Kidney (tissue), 14 donors: Measurements from ENCODE around the gene THBD. TPM values are rescaled to one million over a fixed set of nuclear protein-coding genes. Genes with fewer than 3 reads are reported as not detected.

ENCODE experiments used
- DNase-seq, 5 donors: peaks; one replicate each; pipeline ENCODE4 v3.0.0-alpha.2; 2013 to 2020
- FAIRE-seq: peaks from 2 replicates; lab custom pipeline; 2012; peaks lifted over from hg19 to GRCh38; lab: Jason Lieb, UNC
- H3K27ac ChIP-seq, 2 donors: one replicate each; pipeline ENCODE4 v1.7.0; 2013; ENCODE audit warnings: low read depth in 2 of 2, low read length in 2 of 2, inconsistent platforms in 1 of 2
- H3K27me3 ChIP-seq: one replicate; pipeline ENCODE4 v1.7.1; 2013; ENCODE audit warnings: low read length, inconsistent platforms; ENCODE audit not compliant: control insufficient read depth, insufficient read depth
- H3K36me3 ChIP-seq, 3 donors: one replicate each; pipeline versions ENCODE4 v1.7.0 to v1.7.1; 2013; ENCODE audit warnings: low read length in 3 of 3, control low read depth in 1 of 3, inconsistent platforms in 1 of 3; ENCODE audit not compliant: insufficient read depth in 3 of 3, control insufficient read depth in 2 of 3
- H3K4me1 ChIP-seq, 3 donors: one replicate each; pipeline versions ENCODE4 v1.7.0 to v1.7.1; 2013; ENCODE audit warnings: low read length in 3 of 3, inconsistent platforms in 1 of 3, low read depth in 1 of 3; ENCODE audit not compliant: control insufficient read depth in 2 of 3, insufficient read depth in 2 of 3
- H3K4me3 ChIP-seq, 3 donors: one replicate each; pipeline versions ENCODE4 v1.7.0 to v1.8.1; 2013; ENCODE audit warnings: low read length in 3 of 3, control low read depth in 1 of 3, inconsistent platforms in 1 of 3
- H3K9ac ChIP-seq, 3 donors: one replicate each; pipeline versions ENCODE4 v1.7.0 to v1.7.1; 2013; ENCODE audit warnings: low read length in 3 of 3, control low read depth in 1 of 3, inconsistent platforms in 1 of 3
- H3K9me3 ChIP-seq, 3 donors: one replicate each; pipeline versions ENCODE4 v1.7.0 to v1.7.1; 2013; ENCODE audit warnings: low read length in 3 of 3, control low read depth in 1 of 3, inconsistent platforms in 1 of 3; ENCODE audit not compliant: control insufficient read depth in 2 of 3, insufficient read depth in 1 of 3
- intact Hi-C: fragments of 100-400 bp; cut with DNase I; formaldehyde crosslinking; loops from one replicate; pipeline ENCODE4 v1.11.1; 2022
- polyA plus RNA-seq: library from polyadenylated mRNA; stranded (reverse); fragments of 350-450 nt; fragmentation: Illumina TruSeq; extraction: RNeasy Lipid Tissue Mini Kit (QIAGEN cat#74804); gene quantifications from one replicate; pipeline ENCODE4 v1.2.3, GENCODE V29; 2014; ENCODE audit warnings: low read depth, low replicate concordance; ENCODE audit not compliant: insufficient read depth
- total RNA-seq: library from RNA; stranded (reverse); fragmentation: NEBNext Ultra II Directional; extraction: Animal tissue kit (Norgen Biotek cat#: 25700); gene quantifications from one replicate; pipeline ENCODE4 v1.2.1, GENCODE V29; 2021
- TF ChIP-seq, protein P1 (sequence below): IDR thresholded peaks from 3 replicates; pipeline ENCODE4 v1.5.1; 2012; ENCODE audit warnings: mild to moderate bottlenecking, moderate library complexity, borderline replicate concordance; ENCODE audit not compliant: insufficient read depth; ENCODE audit errors: extremely low read depth
- donor health status: control.
- donor health status: control.
- donor health status: control.
- donor health status: control.
- donor health status: control.
- donor health status: DM: yes; HTN: yes; CAD: no.
- donor health status: Normal renal cell carcinoma (clear cell type).

THBD gene
- total and polyA plus RNA-seq, 2 donors from 2014 or later: 9.7 to 48.1 TPM

DNA sequence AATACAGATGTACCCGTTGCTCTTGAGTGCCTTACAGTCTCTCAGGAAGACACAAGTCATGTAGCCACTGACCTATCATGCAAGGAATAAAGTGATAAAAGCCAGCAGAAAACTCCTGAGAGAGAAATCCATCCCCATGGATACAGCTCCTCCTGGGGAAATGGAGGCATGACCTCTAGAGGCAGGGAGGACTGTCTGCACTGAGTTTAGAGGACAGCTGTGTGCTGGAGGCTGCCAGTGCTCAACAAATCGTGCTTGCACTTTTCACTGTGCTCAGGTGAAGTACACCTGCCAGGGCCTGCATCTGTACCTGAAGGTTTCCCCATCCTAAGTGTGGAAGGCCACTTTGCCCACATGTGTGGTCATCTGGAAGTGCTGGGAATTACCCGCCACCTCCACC lies 24.6 kb upstream of the THBD start:
- FAIRE-seq (no peak), DNase-seq (no peak)
- H3K9ac ChIP-seq: no peak overlapping the region
- TF ChIP-seq, protein P1, sequence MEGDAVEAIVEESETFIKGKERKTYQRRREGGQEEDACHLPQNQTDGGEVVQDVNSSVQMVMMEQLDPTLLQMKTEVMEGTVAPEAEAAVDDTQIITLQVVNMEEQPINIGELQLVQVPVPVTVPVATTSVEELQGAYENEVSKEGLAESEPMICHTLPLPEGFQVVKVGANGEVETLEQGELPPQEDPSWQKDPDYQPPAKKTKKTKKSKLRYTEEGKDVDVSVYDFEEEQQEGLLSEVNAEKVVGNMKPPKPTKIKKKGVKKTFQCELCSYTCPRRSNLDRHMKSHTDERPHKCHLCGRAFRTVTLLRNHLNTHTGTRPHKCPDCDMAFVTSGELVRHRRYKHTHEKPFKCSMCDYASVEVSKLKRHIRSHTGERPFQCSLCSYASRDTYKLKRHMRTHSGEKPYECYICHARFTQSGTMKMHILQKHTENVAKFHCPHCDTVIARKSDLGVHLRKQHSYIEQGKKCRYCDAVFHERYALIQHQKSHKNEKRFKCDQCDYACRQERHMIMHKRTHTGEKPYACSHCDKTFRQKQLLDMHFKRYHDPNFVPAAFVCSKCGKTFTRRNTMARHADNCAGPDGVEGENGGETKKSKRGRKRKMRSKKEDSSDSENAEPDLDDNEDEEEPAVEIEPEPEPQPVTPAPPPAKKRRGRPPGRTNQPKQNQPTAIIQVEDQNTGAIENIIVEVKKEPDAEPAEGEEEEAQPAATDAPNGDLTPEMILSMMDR: no peak
- H3K9me3 ChIP-seq: no peaks in the 10 kb centered on the region
- no peaks in the 10 kb centered on the region for H3K27me3 ChIP-seq
- H3K4me1 ChIP-seq: no peaks in the 10 kb centered on the region
- no peaks in the 10 kb centered on the region for H3K36me3 ChIP-seq
- H3K27ac ChIP-seq: no peak overlapping the region
- H3K4me3 ChIP-seq: no peak overlapping the region
- intact Hi-C loops: no loop called here

DNA sequence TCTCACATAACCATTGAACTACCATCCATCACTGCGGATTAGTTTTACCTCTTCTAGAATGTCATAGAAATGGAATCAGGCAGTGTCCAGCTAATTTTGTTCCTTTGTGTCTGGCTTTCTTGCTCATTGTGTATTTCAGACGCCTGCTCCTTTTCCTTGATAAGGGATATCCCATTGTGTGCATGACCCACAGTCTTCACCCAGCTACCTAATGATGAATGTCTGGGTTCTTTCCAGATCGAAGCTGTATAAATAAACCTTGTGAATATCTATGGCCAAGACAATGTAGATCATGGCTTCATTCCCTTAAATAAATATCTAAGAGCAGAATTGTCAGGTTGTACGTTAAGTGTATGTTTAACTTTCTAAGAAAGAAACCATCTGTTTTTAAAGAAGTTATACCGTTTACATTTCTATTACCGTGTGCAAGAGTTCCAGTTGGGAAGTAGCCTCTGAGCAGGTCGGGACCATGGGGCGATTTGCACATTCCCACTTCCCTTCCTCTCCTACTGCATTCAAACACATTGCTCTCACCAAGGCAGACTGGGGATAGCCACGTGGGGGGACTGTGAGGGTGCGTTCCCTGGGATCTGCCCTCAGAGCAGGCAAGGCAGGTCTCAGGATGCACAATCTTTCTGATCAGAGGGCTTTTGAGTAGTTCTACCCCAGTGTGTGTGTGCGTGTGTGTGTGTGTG lies 23.6 kb upstream of the THBD start:
- no peak for DNase-seq
- H3K36me3 ChIP-seq: no peaks in the 10 kb centered on the region
- no peaks in the 10 kb centered on the region for H3K27me3 ChIP-seq
- no peaks in the 10 kb centered on the region for H3K9me3 ChIP-seq
- no peak overlapping the region for H3K4me3 ChIP-seq
- intact Hi-C loops: no loop called here
- H3K4me1 ChIP-seq: no peaks in the 10 kb centered on the region
- TF ChIP-seq, protein P1: no peak
- FAIRE-seq: no peak
- no peak overlapping the region for H3K27ac ChIP-seq
- H3K9ac ChIP-seq: no peak overlapping the region

DNA sequence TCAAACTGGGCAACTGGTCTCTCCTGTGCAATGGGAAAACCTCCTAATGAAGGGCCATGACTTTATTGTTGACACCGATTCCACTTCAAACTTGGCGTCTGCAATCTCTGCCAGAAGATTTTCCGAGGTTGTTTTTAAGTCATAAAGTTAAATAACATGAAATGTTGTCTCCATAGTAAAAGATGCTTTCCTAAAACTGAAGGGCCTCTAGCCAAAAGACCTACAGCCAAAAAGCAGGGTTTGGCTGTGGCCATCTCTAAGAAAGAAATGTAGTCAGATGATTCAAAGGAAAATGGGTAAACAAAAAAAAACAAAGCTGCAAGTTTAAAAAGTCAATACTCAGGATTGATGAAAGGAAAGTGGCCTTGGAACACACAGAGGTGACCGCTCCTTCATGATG lies 22.5 kb upstream of the THBD start:
- TF ChIP-seq, protein P1: no peak
- Histone ChIP-seq H3K27ac (no peak overlapping the region), H3K9me3 (no peaks in the 10 kb centered on the region), H3K27me3 (no peaks in the 10 kb centered on the region), H3K36me3 (no peaks in the 10 kb centered on the region), H3K4me3 (no peak overlapping the region), H3K9ac (no peak overlapping the region), H3K4me1 (no peaks in the 10 kb centered on the region)
- FAIRE-seq: no peak
- intact Hi-C loops: no loop called here
- no peak for DNase-seq

DNA sequence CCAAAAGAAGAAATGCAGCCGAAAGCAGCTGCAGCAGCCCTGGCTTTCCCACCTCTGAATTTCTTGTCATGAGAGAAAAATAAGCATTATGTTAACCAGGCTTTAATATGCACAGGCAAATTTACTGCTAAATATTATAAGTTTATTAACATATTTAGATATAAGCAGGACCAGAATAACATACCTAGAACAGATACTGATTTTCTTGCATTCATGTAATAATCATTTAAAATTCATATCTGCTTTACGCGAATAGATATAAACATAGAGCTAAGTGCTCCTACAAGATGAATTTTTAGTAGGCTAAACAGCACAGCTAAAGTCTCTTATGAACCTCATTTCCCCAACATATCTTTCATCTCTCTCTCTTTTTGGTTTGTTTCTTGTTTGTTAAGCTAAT lies 21.9 kb upstream of the THBD start:
- TF ChIP-seq, protein P1: no peak
- intact Hi-C loops: no loop called here
- H3K27ac ChIP-seq: no peak overlapping the region

More for the DNA sequence above, 21.9 kb upstream of the THBD start:
- no peak for DNase-seq
- H3K9me3 ChIP-seq: no peaks in the 10 kb centered on the region
- H3K36me3 ChIP-seq: no peaks in the 10 kb centered on the region
- no peaks in the 10 kb centered on the region for H3K4me1 ChIP-seq
- H3K4me3 ChIP-seq: no peak overlapping the region
- no peaks in the 10 kb centered on the region for H3K27me3 ChIP-seq
- no peak for FAIRE-seq
- H3K9ac ChIP-seq: no peak overlapping the region
